PFSK-1 (cell line): Measurements from ENCODE around the gene XKR3.

Experiments
- FOXP2 ChIP-seq: optimal IDR thresholded peaks from 2 replicates; pipeline ENCODE3; 2011; ENCODE audit warnings: borderline replicate concordance, control low read depth, inconsistent platforms; ENCODE audit not compliant: insufficient read depth; ENCODE audit errors: extremely low read length, extremely low read depth
- POLR2AphosphoS5 ChIP-seq: IDR thresholded peaks from 2 replicates; pipeline ENCODE4 v1.6.1; 2012; ENCODE audit warnings: low read depth, mild to moderate bottlenecking, control low read depth, low read length, moderate library complexity
- SIN3A ChIP-seq: IDR thresholded peaks from 2 replicates; pipeline ENCODE4 v1.6.1; 2012; ENCODE audit warnings: mild to moderate bottlenecking, low read length, moderate library complexity, borderline replicate concordance; ENCODE audit not compliant: insufficient read depth
- TAF1 ChIP-seq: IDR thresholded peaks from 2 replicates; pipeline ENCODE4 v1.6.1; 2012; ENCODE audit warnings: low read length, control low read depth, borderline replicate concordance; ENCODE audit not compliant: insufficient read depth
- TF ChIP-seq, protein P1 (sequence below), 2 experiments: IDR thresholded peaks; 2 replicates each; pipeline versions ENCODE4 v1.6.1 to v1.8.0; 2011 to 2012; ENCODE audit warnings: low read depth in 2 of 2, low read length in 2 of 2, control low read depth in 1 of 2, inconsistent platforms in 1 of 2, mild to moderate bottlenecking in 1 of 2, moderate library complexity in 1 of 2; ENCODE audit not compliant: insufficient read depth in 1 of 2

DNA sequence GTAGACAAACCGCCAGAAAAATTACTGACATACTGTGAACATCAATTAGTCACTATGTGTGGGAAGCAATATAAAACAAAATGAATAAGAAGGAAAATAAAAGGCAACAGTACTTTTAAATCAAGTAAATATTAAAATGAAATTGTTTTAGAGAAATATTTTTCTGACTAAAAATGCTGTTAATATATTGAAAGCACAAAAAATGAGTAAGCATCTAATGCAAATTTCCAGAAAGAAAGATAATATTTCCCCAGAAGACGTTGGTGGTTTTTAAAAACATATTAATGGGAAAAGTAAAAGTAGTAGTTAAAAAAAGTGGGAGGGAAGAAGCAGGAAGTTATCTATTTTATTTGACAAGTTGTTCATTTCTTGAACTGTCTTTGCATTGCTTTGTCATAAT, 16.5 kb downstream of the XKR3 start:
- TF ChIP-seq POLR2AphosphoS5: no peak
- no peak for TF ChIP-seq SIN3A
- no peak for TF ChIP-seq FOXP2
- no peak for TF ChIP-seq TAF1
- TF ChIP-seq, protein P1, sequence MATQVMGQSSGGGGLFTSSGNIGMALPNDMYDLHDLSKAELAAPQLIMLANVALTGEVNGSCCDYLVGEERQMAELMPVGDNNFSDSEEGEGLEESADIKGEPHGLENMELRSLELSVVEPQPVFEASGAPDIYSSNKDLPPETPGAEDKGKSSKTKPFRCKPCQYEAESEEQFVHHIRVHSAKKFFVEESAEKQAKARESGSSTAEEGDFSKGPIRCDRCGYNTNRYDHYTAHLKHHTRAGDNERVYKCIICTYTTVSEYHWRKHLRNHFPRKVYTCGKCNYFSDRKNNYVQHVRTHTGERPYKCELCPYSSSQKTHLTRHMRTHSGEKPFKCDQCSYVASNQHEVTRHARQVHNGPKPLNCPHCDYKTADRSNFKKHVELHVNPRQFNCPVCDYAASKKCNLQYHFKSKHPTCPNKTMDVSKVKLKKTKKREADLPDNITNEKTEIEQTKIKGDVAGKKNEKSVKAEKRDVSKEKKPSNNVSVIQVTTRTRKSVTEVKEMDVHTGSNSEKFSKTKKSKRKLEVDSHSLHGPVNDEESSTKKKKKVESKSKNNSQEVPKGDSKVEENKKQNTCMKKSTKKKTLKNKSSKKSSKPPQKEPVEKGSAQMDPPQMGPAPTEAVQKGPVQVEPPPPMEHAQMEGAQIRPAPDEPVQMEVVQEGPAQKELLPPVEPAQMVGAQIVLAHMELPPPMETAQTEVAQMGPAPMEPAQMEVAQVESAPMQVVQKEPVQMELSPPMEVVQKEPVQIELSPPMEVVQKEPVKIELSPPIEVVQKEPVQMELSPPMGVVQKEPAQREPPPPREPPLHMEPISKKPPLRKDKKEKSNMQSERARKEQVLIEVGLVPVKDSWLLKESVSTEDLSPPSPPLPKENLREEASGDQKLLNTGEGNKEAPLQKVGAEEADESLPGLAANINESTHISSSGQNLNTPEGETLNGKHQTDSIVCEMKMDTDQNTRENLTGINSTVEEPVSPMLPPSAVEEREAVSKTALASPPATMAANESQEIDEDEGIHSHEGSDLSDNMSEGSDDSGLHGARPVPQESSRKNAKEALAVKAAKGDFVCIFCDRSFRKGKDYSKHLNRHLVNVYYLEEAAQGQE (IDR thresholded peaks at IDR 0.05; ENCODE audit: insufficient read depth in 1 of 2, low read depth in 2 of 2, low read length in 2 of 2): no peak
